ENCODE data around the gene GREB1L. TPM values are rescaled to one million over a fixed set of nuclear protein-coding genes. Genes with fewer than 3 reads are reported as not detected.

Gene GREB1L
- total and polyA plus RNA-seq, 9 of the 15 experiments (the other 6 are each of a cell fraction or from before 2014, with no cell fraction given), result 0.03 TPM; not detected in 8

DNA sequence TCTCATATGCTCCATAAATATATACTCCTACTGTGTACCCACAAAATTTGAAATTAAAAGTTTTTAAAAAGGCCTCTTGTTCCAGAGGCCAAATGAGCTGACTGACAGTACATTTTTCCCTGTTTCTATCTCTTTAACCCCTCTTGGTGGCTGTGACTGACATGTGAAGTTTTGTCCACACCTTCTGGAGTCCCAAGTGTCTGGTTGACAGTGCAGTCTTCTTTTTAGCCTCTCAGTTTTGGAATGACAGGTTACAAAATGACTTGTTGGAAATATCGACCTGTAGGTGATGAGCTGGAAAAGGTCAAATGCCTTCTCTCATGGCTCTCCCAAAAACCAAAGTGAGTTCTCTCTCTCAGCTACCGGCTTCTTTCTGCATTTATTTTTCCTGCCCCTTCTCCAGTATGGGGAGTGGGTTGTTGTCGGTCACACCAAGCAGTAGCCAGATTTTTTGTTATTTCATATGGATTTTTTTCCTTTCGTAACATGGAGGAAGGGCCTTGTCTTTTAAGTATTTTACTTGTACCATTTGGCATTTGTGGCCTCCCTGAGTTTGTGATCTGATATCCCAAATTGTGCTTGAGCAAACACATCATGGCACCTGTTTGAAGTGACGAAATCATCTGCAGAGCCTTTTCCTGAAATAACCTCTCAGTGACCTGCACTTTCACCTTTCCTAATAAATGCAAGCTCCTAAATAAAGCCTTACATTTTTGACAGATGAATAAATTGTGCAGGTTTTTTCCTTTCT, 214.6 kb downstream of the GREB1L start:
- Histone ChIP-seq H3K27ac (ENCODE audit: extremely low read depth, low read depth, low read length) (no peak overlapping the region), H3K36me3 (ENCODE audit: control insufficient read depth, insufficient read depth, low read length) (no peaks in the 10 kb centered on the region), H3K79me2 (ENCODE audit: control insufficient read depth, insufficient read depth, low read length) (no peaks in the 10 kb centered on the region), H3K9me3 (replicated peaks; ENCODE audit: control insufficient read depth, insufficient read depth, low read depth, low read length) (no peaks in the 10 kb centered on the region), H3K4me1 (replicated peaks in 1 of 2; ENCODE audit: control insufficient read depth in 2 of 2, insufficient read depth in 2 of 2, low read length in 2 of 2) (no peaks in the 10 kb centered on the region), H3K4me3 (no peak overlapping the region), H3K9me1 (ENCODE audit: control insufficient read depth, insufficient read depth, low read length) (no peaks in the 10 kb centered on the region), H4K20me1 (replicated peaks; ENCODE audit: control insufficient read depth, insufficient read depth, low read length) (no peaks in the 10 kb centered on the region), H2AFZ (ENCODE audit: low read depth, low read length) (no peak overlapping the region), H3K27me3 (ENCODE audit: control insufficient read depth in 2 of 2, insufficient read depth in 2 of 2, low read length in 2 of 2) (peaks cover 29 to 31% of the 10 kb centered on the region in 2 experiments), H3K9ac (ENCODE audit: insufficient read depth in 1 of 2, low read depth in 2 of 2, low read length in 2 of 2) (no peak overlapping the region), H3K4me2 (ENCODE audit: insufficient read depth, low read length) (no peak overlapping the region)
- in situ Hi-C loops (cut with MboI) (no loop called here), intact Hi-C loops (cut with micrococcal nuclease) (no loop called here)
- POLR2A ChIA-PET, result interaction anchor here (0.5 to 0.6 kb wide), 2 partner anchors 45 to 357 kb away, joined by 3 read pairs; no protein-coding TSS in a partner anchor
- DNase-seq (ENCODE audit: extremely low read depth in 1 of 4, low spot score in 3 of 4) (no peak), FAIRE-seq (no peak), ATAC-seq (no peak)
- CTCF ChIA-PET (ENCODE audit: low intra/inter-chr PET ratio), result no interaction called here
- no TSS peak for BruUV-seq (replicated peaks)
- WGBS (ENCODE audit: insufficient coverage, low coverage, missing lambda C conversion rate), result 2% methylated on average over 5 of the region's 5 CpGs
- TF ChIP-seq, protein P1, sequence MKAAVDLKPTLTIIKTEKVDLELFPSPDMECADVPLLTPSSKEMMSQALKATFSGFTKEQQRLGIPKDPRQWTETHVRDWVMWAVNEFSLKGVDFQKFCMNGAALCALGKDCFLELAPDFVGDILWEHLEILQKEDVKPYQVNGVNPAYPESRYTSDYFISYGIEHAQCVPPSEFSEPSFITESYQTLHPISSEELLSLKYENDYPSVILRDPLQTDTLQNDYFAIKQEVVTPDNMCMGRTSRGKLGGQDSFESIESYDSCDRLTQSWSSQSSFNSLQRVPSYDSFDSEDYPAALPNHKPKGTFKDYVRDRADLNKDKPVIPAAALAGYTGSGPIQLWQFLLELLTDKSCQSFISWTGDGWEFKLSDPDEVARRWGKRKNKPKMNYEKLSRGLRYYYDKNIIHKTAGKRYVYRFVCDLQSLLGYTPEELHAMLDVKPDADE (conservative IDR thresholded peaks at IDR 0.05; ENCODE audit: control insufficient read depth, low read depth, low read length), result no peak
- TF ChIP-seq, protein P2, sequence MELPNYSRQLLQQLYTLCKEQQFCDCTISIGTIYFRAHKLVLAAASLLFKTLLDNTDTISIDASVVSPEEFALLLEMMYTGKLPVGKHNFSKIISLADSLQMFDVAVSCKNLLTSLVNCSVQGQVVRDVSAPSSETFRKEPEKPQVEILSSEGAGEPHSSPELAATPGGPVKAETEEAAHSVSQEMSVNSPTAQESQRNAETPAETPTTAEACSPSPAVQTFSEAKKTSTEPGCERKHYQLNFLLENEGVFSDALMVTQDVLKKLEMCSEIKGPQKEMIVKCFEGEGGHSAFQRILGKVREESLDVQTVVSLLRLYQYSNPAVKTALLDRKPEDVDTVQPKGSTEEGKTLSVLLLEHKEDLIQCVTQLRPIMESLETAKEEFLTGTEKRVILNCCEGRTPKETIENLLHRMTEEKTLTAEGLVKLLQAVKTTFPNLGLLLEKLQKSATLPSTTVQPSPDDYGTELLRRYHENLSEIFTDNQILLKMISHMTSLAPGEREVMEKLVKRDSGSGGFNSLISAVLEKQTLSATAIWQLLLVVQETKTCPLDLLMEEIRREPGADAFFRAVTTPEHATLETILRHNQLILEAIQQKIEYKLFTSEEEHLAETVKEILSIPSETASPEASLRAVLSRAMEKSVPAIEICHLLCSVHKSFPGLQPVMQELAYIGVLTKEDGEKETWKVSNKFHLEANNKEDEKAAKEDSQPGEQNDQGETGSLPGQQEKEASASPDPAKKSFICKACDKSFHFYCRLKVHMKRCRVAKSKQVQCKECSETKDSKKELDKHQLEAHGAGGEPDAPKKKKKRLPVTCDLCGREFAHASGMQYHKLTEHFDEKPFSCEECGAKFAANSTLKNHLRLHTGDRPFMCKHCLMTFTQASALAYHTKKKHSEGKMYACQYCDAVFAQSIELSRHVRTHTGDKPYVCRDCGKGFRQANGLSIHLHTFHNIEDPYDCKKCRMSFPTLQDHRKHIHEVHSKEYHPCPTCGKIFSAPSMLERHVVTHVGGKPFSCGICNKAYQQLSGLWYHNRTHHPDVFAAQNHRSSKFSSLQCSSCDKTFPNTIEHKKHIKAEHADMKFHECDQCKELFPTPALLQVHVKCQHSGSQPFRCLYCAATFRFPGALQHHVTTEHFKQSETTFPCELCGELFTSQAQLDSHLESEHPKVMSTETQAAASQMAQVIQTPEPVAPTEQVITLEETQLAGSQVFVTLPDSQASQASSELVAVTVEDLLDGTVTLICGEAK (IDR thresholded peaks at IDR 0.05), result no peak
- TF ChIP-seq, protein P2 (CRISPR knock-in tag; IDR thresholded peaks at IDR 0.05), result no peak
- TF ChIP-seq, protein P3, sequence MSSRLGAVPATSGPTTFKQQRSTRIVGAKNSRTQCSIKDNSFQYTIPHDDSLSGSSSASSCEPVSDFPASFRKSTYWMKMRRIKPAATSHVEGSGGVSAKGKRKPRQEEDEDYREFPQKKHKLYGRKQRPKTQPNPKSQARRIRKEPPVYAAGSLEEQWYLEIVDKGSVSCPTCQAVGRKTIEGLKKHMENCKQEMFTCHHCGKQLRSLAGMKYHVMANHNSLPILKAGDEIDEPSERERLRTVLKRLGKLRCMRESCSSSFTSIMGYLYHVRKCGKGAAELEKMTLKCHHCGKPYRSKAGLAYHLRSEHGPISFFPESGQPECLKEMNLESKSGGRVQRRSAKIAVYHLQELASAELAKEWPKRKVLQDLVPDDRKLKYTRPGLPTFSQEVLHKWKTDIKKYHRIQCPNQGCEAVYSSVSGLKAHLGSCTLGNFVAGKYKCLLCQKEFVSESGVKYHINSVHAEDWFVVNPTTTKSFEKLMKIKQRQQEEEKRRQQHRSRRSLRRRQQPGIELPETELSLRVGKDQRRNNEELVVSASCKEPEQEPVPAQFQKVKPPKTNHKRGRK (tag; IDR thresholded peaks at IDR 0.05), result no peak
- no peak for TF ChIP-seq POLR2AphosphoS5 (IDR thresholded peaks at IDR 0.05; ENCODE audit: control insufficient read depth, insufficient read depth, low read depth, low read length)
